ENCODE measurements around the gene RNF113B.

Gene RNF113B

DNA sequence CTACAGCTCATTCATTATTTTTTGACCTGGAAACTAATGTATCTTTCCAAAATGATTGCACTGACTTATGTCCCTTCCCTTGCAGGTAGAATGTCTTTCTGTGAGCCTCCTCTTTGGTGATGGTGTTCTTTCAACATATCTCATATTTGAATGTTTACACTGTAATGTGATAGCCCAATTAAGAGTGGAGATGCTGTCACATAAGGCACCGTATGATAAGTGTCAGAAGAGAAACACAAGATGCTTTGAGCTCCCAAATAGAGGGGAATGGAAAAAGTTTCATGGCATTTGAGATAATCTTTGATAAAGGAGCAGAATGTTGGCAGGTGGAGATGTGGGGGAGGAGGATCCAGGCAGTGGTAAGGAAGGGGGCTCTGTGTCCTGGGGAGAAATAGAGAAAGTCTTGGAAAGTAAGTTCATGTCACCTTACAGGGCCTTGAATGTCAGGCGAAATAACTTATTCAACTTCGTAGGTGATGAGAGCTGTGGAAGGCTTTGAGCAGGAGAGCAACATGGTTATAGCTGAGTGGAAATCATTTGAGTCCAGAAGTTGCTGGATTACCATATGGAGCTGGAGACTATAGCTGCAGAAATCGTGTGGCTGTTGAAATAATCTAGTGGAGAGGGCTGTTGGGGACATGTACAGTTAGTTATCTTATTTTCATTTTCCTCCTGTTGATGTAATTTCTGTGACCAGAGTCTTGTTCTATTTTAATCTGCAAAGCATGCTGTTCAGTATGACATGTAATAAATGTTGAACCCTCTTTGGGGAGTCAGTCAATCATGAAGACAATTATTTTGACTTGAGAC, 10.3 kb upstream of the RNF113B start:
- no peak for DNase-seq (ENCODE audit: low spot score)
- TF ChIP-seq, protein P1, sequence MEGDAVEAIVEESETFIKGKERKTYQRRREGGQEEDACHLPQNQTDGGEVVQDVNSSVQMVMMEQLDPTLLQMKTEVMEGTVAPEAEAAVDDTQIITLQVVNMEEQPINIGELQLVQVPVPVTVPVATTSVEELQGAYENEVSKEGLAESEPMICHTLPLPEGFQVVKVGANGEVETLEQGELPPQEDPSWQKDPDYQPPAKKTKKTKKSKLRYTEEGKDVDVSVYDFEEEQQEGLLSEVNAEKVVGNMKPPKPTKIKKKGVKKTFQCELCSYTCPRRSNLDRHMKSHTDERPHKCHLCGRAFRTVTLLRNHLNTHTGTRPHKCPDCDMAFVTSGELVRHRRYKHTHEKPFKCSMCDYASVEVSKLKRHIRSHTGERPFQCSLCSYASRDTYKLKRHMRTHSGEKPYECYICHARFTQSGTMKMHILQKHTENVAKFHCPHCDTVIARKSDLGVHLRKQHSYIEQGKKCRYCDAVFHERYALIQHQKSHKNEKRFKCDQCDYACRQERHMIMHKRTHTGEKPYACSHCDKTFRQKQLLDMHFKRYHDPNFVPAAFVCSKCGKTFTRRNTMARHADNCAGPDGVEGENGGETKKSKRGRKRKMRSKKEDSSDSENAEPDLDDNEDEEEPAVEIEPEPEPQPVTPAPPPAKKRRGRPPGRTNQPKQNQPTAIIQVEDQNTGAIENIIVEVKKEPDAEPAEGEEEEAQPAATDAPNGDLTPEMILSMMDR (IDR thresholded peaks at IDR 0.05; ENCODE audit: extremely low read depth, missing control alignments) = no peak

DNA sequence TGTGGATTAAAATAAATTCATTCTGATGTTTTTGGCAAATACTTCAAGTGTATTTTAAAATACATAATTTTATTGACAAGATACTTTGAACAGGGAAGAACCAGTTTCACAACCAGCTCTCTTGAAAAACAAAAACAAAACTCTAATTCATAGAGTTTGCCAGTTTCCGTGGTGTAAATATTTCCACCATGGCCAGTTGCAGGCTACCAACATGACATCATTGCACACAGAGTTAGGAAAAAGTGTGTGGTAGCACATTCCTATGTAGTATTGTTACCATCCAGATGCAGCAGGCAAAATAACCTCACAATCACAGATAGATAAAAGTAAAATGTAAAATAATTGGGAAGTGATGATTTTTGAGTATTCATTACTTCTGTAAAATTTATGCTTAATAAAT, 7.7 kb upstream of the RNF113B start:
- TF ChIP-seq, protein P1 (IDR thresholded peaks at IDR 0.05; ENCODE audit: extremely low read depth, missing control alignments) = no peak
- no peak for DNase-seq (ENCODE audit: low spot score)

DNA sequence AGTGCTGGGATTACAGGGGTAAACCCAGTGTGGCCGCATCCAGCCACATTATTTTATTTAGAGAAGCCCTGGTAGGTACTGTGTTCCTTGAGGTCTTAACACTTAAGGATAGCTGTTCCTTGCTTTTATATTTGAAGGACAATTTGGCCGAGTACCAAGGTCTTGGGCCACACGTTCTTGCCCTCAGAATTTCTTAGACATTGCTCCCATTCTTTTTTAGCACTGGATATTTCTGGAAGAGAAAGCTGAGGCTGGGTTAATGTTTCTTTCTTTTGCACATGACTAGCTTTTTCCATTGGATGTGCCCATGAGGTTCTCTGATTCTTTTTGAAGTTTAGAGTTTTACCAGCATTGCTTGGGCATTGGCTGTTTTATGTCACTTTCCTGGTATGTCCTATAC, 5.5 kb upstream of the RNF113B start:
- DNase-seq (ENCODE audit: low spot score) = no peak

DNA sequence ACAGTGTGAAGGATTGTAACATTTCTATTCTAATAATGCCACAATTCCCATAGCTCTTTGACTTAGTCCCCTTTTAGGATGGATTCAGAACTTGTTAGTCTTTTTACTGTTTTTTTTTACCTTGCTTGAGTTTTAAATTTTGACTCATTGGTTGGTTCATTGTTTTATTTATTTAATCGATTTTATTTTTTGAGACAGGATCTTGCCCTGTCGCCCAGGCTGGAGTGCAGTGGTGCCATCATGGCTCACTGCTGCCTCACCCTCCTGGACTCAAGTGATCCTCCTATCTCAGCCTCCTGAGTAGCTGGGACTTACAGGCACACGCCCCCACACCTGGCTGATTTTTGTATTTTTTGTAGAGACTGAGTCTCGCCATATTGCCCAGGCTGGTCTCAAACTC, 5.1 kb upstream of the RNF113B start:
- no peak for DNase-seq (ENCODE audit: low spot score)
- TF ChIP-seq, protein P1 (IDR thresholded peaks at IDR 0.05; ENCODE audit: extremely low read depth, missing control alignments) = no peak

More for the DNA sequence above, 5.5 kb upstream of the RNF113B start:
- TF ChIP-seq, protein P1 (IDR thresholded peaks at IDR 0.05; ENCODE audit: extremely low read depth, missing control alignments) = no peak

DNA sequence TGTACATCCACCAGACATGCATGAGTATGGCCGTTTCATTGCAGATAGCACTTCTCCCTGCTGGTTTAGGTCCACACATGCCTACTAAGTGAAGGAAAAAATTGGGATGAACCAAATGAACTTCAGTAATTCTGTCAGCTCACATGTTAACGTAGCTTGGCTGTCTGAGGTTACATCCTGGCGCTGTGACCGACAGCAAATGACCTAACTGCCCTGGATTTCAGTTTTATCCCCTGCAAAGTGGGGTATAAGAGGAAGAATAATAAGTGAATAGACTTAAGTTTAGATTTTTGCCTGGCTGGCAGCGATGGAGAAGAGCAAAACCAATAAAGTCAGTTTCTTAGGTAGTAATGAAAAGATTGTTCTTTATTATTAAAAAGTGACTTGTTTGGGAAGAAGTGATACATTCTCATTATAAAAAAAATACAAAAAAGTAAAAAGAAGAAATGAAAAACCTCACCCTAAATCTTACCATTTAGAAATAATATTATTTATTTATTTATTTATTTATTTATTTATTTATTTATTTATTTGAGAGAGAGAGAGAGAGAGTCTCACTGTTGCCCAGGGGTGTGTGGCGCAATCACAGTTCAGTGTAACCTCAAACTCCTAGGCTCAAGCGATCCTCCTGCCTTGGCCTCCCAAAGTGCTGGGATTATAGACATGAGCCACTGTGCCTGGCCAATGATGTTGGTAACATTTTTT, 4.2 kb upstream of the RNF113B start:
- DNase-seq (ENCODE audit: low spot score) = no peak
- TF ChIP-seq, protein P1 (IDR thresholded peaks at IDR 0.05; ENCODE audit: extremely low read depth, missing control alignments) = no peak

DNA sequence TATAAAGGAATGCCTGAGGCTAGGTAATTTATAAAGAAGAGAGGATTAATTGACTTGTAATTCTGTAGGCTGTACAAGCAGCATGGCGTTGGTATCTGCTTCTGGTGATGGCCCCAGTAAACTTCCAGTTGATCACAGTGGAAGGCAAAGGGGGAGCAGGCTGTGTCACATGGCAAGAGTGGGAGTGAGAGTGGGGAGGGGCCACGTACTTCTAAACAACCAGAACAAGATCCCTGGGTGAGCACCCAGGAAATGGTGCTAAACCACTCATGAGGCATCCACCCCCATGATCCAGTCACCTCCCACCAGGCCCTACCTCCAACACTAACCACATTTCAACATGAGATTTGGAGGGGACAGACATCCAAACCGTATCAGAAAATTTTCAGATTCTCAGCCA, 3.0 kb upstream of the RNF113B start:
- TF ChIP-seq, protein P1 (IDR thresholded peaks at IDR 0.05; ENCODE audit: extremely low read depth, missing control alignments) = no peak
- DNase-seq (ENCODE audit: low spot score) = no peak

DNA sequence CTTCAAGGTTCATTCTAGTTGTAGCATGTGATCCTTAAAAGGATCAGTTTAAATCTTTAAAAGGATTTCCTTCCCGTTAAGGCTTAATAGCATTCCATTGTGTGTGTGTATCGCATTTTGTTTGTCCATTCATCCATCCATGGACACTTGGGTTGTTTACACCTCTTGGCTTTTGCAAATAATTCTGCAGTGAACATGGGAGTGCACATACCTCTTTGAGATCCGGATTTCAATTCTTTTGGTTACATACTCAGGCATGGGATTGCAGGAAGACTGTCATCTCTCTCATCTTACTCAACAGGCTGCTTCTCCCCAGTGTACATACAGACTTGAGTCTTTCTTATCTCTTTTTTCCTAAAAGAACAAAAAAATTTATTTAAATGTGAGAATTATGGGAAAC, 1.2 kb downstream of the RNF113B start:
- DNase-seq (ENCODE audit: low spot score) = no peak
- TF ChIP-seq, protein P1 (IDR thresholded peaks at IDR 0.05; ENCODE audit: extremely low read depth, missing control alignments) = no peak
